HG03521 (cell line): ENCODE data around the gene MRPL19.

Experiments used
- ATAC-seq: cut with Tn5 transposase; IDR thresholded peaks from one replicate; pipeline ENCODE4 v1.9.1; 2021; ENCODE audit warnings: mild to moderate bottlenecking, moderate library complexity; ENCODE audit not compliant: unreplicated experiment

Gene MRPL19

GRCh38 chr2:75728614-75729419 lies 82.2 kb downstream of the MRPL19 start:
- no peak for ATAC-seq

- ATAC-seq = no peak
These were observed 83.3 kb downstream of the MRPL19 start for GRCh38 chr2:75729861-75730260.

GRCh38 chr2:75736276-75736675 lies 89.7 kb downstream of the MRPL19 start:
- ATAC-seq = no peak

GRCh38 chr2:75737961-75738360 lies 91.4 kb downstream of the MRPL19 start:
- ATAC-seq = no peak
